ENCODE results near the gene ADGRD1.

Gene ADGRD1

DNA sequence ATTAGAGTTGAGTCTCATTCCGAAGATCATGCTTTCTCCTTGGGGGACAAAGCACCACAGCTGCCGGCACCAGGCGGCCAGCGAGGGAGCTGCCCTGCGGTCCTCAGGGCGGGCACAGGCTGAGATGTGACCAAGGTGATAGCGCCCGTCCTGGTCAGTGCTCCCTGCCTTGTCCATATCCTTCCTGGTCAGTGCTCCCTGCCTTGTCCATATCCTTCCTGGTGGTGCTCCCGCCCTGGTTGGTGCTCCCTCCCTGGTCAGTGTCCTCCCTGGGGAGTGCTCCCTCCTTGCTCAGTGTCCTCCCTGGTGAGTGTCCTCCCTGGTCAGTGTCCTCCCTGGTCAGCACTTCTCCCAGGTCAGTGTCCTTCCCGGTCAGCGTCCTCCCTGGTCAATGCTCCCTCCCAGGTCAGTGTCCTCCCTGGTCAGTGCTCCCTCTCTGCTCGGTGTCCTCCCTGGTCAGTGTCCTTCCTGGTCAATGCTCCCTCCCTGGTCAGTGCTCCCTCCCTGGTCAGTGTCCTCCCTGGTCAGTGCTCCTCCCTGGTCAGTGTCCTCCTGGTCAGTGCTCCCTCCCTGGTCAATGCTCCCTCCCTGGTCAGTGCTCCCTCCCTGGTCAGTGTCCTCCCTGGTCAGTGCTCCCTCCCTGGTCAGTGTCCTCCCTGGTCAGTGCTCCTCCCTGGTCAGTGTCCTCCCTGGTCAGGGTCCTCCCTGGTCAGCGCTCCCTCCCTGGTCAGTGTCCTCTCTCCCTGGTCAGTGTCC is 92.2 kb downstream of the ADGRD1 start:
- DNase-seq = no peak

DNA sequence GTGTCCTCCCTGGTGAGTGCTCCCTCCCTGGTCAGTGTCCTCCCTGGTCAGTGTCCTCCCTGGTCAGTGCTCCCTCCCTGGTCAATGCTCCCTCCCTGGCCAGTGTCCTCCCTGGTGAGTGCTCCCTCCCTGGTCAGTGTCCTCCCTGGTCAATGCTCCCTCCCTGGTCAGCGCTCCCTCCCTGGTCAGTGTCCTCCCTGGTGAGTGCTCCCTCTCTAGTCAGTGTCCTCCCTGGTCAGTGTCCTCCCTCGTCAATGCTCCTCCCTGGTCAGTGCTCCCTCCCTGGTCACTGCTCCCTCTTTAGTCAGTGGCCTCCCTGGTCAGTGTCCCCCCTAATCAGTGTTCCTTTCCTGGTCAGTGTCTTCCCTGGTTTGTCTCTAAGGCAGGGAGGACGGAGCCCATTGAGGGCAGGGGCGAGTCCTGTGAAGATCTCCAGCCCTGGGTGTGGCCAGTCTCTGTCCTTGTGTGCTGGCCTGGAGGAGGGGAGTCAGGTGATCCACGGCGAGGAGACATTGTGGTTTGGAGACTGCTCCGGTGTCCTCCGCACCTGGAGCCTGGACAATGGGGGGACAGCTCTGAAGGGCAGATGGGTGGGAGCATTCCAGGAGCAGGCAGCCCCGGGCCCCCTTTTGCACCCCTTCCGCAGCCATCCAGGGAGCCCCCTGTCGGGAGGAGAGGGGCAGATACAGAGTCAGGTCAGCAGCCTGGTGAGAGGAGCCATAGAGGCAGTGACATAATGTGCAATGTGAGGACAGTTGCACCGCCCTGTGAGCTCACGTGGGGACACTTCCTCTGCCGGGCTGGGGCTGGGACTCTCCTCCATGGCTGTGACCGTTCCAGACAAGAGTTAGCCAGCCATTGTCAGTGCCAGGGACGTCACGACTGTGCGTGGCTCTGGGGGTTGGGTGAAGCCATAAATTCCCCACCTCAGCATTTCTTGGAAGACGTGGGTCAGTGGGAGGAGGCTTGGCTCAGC is 93.4 kb downstream of the ADGRD1 start:
- DNase-seq = no peak

DNA sequence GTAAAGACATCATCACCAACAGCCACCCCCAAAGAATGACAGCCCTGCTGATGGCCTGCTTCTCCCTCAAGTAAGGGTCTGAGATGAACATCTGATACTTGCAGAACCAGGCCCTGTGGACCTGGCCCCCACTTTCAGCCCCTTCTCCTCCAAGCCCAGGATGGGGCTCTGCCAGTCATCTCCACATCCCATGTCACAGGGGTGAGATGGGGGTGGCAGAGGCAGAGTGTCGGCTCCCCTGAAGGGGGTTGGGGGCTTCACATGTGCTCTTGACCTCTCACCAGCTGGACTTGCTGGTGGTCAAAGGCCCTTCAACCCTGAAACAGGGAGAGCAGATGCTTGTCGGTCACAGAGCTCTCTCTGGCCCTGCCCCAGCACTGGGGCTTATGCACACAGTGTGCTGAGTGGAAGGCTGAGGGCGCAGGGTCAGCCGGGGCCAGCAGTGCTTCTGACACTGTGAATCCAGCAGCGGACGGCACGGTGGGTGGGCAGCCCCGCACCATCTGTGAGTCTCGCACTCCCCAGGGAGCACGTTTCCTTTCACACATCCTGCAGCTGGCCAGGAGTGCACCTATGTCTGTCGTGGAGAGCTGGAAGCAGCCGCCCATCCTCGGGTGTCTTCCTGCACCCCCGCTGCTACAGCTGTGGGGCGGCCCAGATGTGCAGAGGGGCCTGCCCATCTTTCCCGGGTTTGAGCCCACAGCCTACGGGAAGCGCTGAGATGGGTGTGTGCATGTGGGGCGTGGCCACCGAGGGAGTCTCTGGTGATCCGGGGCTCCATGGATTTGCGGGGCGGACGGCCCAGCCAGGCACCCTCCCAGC is 94.3 kb downstream of the ADGRD1 start:
- DNase-seq = no peak

DNA sequence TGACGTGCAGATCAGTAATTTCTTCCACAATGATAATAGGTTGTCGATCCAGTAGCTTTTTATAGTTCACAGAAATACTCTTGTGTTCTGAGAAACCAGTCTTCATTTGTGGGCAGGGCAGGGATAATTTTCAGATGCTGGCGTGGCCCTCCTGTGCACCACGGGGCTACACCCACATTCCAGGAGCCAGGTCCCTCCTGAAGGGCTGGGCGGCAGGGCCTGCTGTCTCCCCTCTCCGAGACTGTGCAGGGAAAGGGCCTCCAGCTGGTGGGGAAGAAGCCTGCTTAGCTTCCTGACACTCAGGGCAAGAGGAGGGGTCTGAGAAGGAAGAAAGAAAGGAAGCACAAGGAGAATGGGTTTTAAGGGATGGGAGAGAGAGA is 94.9 kb downstream of the ADGRD1 start:
- no peak for DNase-seq

DNA sequence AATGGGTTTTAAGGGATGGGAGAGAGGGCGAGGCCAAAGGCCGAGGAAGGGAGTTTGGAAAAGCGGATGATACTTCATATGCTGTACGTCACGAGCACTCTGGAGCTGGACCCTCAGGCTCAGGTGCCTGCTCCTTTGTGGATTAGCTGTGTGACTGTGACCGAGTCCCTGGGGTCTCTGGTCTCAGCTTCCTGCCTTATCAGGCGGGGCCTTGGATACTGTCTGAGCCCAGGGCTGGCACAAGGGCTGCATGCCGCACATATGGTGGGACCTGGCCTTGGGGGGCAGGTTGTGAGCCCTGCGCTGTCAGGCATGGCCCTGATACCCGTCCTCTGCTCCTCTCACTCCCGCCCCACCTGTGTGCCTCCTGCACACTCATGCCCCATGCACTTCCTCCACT is 95.3 kb downstream of the ADGRD1 start:
- DNase-seq = no peak

DNA sequence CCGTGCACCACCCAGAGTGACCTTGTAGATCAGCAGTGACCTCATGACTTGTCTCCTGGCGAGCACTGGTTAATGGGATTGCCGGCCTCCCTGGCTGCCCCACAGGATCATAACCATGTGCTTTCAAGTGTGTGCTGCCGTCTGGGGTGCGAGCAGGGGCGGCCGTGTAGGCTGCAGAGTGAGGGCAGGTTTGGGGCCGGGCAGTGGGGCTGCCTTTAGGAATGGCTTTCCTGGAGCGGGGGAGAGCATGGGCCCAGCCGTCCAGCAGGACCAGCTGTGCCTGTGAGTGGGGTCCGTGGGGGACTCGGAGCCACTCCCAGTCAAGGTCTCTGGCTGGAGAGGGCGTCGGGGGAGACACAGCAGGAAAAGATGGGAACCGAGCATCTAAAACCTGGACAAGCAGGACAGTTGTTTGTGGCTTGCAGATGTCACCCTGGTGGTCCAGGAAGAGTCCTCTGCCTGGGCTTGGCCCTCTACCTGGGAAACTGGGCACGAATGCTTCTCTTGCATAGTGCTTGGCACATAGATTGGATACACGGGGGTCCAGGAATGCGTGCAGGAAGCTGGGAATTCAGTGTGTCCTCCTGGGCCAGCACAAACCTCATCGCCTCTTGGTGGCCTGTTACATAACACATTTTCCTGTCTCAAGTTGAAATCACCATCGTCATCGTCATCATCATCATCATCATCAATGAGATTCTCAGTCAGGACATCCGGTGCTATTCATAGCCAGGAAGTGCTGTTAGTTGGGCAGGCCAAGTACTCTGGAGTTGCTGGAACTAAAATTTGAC is 96.0 kb downstream of the ADGRD1 start:
- DNase-seq = no peak

DNA sequence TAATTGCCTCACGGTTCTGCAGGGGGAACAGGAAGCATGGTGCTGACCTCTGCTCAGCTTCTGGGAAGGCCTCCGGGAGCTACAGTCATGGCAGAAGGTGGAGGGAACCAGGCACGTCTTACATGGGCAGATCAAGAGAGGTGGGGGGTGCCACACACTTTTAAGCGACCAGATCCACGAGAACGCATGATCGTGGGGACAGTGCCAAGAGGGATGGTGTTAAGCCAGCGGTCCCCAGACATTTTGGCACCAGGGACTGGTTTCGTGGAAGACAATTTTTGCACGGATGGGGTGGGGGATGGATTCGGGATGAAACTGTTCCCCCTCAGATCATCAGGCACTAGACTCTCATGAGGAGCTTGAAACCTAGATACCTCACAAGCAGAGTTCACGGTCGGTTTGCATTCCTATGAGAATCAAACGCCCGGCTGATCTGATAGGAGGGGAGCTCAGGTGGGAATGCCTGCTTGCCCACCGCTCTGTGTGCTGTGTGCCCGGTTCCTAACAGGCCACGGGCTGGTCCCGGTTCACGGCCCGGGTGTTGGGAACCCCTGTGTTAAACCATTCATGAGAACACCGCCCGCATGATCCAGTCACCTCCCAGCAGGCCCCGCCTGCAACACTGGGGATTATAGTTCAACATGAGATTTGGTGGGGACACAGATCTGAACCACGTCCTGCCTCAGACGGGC is 96.9 kb downstream of the ADGRD1 start:
- DNase-seq = no peak

DNA sequence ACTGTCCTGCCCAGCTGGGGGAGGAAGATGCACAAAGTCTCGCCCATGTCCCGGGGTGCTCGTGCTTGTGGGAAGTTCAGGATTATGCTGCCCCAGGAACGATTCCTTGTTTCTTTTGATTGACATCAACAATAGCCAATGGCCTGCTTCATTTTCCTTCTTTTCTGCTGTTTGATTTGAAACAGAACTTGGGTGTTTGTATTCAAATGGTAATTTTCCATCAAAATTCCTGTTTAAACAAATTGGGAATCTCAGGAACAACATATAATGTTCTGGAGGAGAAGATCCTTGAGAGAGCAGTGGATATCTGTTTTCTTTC is 97.4 kb downstream of the ADGRD1 start:
- no peak for DNase-seq

DNA sequence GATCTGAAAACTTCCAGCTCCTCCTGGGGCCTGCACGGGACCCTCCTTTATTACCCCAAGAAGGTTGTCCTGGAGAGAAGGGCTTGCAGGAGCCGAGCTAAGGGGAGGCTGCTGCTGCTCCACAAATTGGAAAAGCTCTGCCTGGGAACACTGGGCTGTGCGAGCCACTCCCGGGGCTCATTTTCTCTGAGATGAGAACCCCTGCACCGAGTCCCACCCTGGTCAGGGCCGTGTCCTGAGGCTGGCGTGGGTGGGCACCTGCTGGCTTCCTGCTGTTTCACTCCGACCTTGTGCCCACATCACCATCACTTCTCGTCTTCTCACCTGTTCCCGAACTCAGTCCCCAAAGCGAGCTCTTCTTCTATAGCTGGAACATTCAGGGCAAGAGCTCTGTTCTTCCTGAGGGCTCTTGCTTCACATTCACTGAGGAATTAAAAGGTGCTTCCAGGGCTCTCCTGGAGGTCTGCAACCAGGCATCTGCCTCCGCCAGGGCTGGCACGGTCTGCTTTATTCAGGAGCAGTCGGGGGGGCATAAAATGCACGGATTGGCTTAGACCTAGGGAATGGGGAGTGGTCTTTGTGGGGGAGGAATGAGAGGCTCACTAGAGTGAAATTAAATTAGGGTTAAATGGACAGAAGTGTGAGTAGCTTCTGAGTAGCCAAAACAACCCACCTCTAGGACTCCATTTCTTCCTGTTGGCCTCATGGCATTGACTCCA is 98.5 kb downstream of the ADGRD1 start:
- no peak for DNase-seq

DNA sequence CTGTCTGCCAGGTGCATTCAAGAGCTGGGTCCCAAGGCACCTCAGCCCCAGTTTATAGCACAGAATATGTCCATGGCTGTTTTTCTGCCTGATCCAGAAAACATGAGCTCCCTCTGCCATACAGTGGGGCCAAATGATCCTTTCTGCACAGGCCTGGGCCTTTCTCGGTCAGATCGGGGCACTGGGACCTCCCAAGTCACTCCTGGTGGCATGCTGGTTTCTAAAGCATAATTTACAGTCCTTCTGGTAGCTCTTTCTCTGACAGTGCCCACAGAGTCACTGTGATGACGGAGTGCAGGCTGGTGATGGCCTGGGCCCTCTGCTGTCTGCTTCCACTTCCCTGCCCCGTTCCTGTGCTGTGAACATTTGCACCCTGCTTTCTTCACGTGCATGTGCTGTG is 99.2 kb downstream of the ADGRD1 start:
- DNase-seq = no peak

DNA sequence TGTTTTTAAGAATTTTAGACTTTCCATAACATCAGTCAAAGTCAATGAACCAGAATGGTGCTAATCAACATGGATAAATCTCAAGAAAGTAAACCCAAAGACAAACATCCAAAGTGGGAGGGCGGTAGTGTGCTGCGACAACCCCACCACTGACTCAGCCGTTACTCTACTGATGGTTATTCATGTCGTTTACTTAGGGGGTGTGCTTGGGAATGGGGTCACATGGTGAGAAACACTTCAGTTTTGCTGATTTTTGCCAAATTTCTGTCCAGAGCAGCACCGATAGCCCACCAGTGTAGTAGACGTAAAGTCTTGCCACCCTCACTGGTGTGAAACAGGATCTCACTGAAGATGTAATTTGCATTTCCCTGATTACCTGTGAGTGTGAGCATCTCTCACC is 99.9 kb downstream of the ADGRD1 start:
- DNase-seq = no peak

DNA sequence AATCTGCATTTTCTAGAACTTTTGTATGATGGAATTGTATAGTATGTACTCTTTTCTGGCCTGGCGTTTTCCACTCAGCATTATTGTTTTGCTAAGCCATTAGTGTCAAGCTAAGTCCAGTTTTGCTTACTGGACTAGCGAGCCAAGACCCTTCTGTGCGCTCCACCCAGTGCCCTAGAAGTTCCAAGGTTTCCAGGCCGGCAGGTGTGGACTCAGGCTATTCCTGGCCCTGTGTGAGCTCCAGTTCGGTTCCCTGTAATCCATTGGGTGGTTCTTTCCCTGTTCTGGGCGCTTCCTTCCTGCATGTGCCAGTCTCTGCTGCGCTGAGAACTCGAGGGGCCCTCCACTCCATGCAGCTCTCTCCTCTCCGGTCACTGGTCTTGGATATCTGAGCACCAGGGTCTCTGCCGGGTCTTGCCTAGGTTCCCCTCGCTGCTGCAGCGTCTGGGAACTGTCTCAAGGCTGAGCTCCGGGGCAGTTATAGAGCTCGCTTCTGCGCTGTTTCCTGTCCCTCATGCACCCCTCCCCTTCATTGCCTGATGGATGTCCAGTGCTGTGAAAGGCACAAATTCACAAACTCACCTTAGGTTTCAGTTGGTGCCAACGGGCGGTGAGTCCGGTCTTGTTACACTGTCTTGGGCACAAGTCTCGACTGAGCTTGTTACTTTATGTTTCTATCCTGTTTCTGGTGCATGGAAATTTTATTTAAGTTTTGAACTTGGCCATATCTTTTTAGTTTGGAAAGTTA is 100.8 kb downstream of the ADGRD1 start:
- DNase-seq = no peak

DNA sequence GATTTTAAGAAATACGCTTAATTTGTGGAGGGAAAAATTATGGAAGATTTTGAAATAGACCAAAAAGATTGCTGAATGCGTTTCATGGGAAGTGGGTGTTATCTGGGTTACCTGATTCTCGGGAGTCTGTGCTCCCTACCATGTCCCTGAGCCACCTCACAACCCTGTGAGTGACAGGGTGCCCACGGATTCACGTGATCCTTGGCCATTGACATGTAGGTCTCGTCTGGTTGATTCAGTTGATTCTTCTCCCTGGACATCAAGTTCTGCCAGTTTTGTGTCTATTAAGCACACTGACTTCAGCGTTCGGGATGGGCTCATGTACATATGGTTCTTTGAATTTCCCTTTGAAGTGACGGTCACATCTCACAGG is 101.4 kb downstream of the ADGRD1 start:
- no peak for DNase-seq

DNA sequence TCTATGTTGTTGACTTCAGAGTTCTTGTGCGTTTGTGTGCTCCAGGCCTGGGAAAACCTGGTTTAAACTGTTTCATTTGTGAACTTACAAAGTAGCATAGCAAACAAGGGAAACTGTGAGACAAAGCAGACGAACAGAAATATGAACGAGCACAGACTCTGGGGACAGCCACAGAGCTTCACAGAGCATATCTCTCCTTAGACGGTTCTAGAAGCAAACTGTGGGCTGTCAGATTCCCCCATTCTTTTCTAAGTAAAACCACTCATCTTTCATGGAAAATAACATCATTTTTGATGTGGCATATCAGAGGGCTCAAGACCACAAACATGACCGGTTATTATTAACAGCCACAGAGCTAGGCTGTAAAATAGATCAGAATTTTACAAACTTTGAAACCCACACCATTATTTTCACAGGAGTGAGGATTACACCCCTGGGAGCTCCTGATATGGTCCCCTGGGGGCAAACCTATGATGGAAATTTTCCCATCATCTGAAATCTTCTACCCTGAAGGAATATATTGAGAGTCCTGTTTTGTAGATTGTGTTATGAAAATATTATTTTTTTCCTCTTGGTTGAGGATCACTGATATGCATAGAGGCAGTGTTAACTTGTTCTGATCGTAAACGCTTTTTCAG is 102.0 kb downstream of the ADGRD1 start:
- no peak for DNase-seq

DNA sequence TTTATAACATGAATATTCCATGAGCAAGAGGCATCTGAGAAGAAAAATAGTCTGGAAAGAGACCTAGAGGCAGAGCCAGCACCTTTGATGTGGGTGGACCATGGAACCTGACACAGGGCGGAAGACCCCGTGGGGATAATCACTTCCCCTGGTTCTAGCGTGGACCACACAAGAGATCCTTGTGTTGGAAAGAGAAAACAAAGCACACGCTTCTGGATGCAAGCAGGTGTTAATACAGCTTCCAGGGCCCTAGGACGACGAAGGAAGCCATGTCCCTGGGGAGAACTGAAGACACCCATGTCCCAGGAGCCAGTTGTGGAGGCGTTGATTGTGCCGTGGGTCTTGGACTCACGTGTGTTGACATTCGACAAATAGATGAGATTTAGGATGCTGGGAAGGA is 102.9 kb downstream of the ADGRD1 start:
- DNase-seq = no peak

DNA sequence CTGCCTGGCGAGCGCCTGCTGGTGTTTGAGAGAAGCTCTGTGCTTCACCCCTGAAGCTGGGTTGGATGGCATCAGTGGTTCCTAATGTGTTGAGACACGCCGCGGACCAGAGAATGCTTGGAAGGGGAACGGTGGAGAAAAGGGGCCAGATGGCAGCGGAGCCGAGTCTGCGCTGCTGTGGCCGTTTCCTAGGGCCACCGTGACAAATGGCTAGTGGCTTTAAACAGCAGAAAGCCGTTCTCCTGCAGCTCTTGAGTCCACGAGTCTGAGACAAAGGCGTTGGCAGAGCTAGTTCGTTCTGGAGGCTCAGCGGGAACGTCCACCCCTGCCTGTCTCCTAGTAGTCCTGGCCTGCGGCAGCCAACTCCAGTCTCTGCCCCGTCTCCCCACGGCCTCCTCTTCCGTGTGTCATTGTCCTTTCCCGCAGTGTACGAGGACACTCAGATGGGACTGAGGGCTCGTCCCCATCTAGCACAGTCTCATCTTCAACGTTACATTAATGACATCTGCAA is 103.6 kb downstream of the ADGRD1 start:
- no peak for DNase-seq

DNA sequence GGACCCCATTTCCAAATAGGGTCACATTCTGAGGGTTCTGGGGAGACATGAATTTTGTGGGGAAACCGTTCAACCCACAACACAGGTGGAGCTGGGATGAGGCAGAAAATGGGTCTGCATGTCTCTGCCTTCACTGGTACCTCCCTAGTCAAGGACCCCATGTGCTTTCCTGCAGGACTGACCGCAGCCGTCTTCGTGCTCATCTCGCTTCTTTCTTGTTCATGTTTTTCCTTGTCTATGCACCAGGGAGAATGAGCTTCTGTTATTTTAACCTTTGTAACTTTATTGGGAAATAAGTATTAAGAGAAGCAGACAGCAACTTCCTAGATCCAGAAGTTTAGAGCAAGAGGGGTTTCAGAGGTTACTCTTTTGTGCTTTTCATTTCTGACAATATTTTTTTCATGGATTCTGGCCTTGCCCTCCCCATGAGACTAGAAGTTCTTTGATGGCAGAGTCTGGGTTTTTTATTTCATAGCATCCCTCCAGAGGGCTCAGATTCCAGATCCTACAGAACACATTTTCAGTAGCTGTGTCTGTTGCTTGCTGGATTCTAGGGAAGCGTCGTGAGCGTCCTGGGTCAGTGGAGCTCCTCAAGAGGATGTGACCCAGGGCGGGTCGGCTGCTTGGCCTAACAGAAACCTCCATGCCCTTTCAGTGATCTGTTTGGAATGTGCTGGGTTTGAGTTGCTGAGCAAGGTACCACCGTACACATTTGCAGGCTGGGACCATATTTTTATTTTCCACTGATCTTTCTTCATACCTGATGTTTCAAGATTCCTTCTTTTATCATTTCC is 104.2 kb downstream of the ADGRD1 start:
- no peak for DNase-seq

DNA sequence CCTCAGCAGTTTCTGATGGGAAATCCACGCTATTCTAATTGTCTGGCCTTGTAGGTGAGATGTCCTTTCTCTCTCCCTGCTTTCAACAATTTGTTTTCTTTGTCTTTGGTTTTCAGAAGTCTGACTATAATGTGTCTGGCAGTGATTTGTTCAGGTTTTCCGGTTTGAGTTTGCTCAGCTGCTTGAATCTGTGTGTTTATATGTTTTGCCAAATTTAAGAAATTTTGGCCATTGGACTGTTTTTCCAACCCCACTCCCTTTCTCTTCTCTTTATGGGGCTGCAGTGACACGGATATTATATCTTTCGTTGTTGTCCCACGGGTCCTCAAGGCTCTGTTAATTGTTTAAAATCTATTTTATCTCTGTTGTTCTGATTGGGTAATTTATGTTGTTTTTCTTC is 105.0 kb downstream of the ADGRD1 start:
- DNase-seq = no peak

Measured in NCI-H226 (cell line).